CD4-positive, CD25-positive, alpha-beta regulatory T cell (primary cell): ENCODE data around the gene SEMA4D. TPM values are rescaled to one million over a fixed set of nuclear protein-coding genes. Genes with fewer than 3 reads are reported as not detected.

Experiments
- ATAC-seq, 2 donors: fragments of 150-1000 bp; cut with Tn5 transposase; one replicate each; pipeline ENCODE4 v1.10.0; 2021; ENCODE audit warnings: low read depth in 2 of 2, moderate number of reproducible peaks in 2 of 2, moderate library complexity in 1 of 2
- DNase-seq, 3 donors: peaks; one replicate each; pipeline versions ENCODE4 v3.0.0 to v3.0.0-alpha.2; 2012 to 2022; ENCODE audit warnings: mixed read lengths in 1 of 3
- H3K27ac ChIP-seq: one replicate; pipeline ENCODE4 v1.7.0; 2013; ENCODE audit warnings: mild to moderate bottlenecking, low read length; ENCODE audit not compliant: insufficient read depth, poor library complexity, severe bottlenecking
- H3K27me3 ChIP-seq: one replicate; pipeline ENCODE4 v1.7.0; 2013; ENCODE audit warnings: low read length; ENCODE audit not compliant: control insufficient read depth, insufficient read depth
- H3K36me3 ChIP-seq: one replicate; pipeline ENCODE4 v1.7.0; 2013; ENCODE audit warnings: mild to moderate bottlenecking, low read length, moderate library complexity; ENCODE audit not compliant: control insufficient read depth, insufficient read depth
- H3K4me1 ChIP-seq: 2 replicates; pipeline ENCODE4 v1.7.0; 2013; ENCODE audit warnings: mild to moderate bottlenecking, low read length; ENCODE audit not compliant: insufficient read depth, control insufficient read depth, poor library complexity, severe bottlenecking
- H3K4me3 ChIP-seq: one replicate; pipeline ENCODE4 v1.7.0; 2013; ENCODE audit warnings: low read depth, mild to moderate bottlenecking, low read length, moderate library complexity
- H3K9me3 ChIP-seq, 2 experiments: 1 replicate in 1 of 2; 2 replicates in 1 of 2; pipeline ENCODE4 v1.7.0; 2013; ENCODE audit warnings: low read length in 2 of 2, mild to moderate bottlenecking in 1 of 2, moderate library complexity in 1 of 2; ENCODE audit not compliant: control insufficient read depth in 2 of 2
- H3K27ac Mint-ChIP-seq, 3 donors: one replicate each; pipeline ENCODE4 v1.8.0; 2020 to 2022; ENCODE audit warnings: mild to moderate bottlenecking in 3 of 3, mixed read lengths in 3 of 3, moderate library complexity in 2 of 3
- H3K27me3 Mint-ChIP-seq: one replicate; pipeline ENCODE4 v1.8.0; 2022; ENCODE audit warnings: mild to moderate bottlenecking, mixed read lengths
- H3K36me3 Mint-ChIP-seq: one replicate; pipeline ENCODE4 v1.8.0; 2020; ENCODE audit warnings: mixed read lengths
- H3K4me1 Mint-ChIP-seq, 4 donors: one replicate each; pipeline ENCODE4 v1.8.0; 2020 to 2022; ENCODE audit warnings: mixed read lengths in 4 of 4, mild to moderate bottlenecking in 1 of 4
- H3K4me3 Mint-ChIP-seq, 4 donors: one replicate each; pipeline ENCODE4 v1.8.0; 2020 to 2022; ENCODE audit warnings: mild to moderate bottlenecking in 4 of 4, mixed read lengths in 4 of 4, moderate library complexity in 3 of 4
- H3K9me3 Mint-ChIP-seq, 7 donors: one replicate each; pipeline ENCODE4 v1.8.0; 2020 to 2022; ENCODE audit warnings: mixed read lengths in 7 of 7, mild to moderate bottlenecking in 3 of 7, moderate library complexity in 2 of 7
- polyA plus RNA-seq, 4 donors: library from polyadenylated mRNA; unstranded; fragments of 300-500 nt; fragmentation: Illumina TruSeq; gene quantifications; one replicate each; pipeline ENCODE4 v1.2.3, GENCODE V29; 2021
- total RNA-seq: library from RNA; stranded (reverse); gene quantifications from one replicate; pipeline ENCODE4 v1.2.3, GENCODE V29; 2022

SEMA4D gene
- total and polyA plus RNA-seq, 5 donors from 2014 or later, result 67.5 to 480 (median 90.5) TPM

DNA sequence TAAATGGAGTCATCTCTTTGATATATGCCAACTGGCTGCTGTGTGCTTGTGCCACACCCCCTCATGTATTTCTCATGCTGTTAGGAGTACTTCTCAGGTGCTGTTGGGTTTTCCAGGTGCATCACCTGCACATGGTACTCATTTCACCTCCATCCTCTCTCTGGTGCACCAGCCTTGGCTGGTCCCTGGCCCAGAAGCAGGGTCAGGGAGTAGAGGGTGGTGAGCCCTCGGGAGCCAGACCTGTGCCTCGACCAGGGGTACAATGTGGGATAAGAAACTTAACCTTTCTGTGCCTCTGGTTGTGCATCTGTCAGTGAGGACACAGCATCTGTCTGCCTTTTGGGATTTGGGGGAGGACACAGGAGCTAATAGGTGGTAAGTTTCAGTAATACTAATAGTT is 141.1 kb downstream of the SEMA4D start:
- no peaks in the 10 kb centered on the region for H3K9me3 Mint-ChIP-seq
- DNase-seq (no peak), ATAC-seq (no peak)
- H3K4me3 Mint-ChIP-seq, result no peak overlapping the region
- peak overlapping the region; percentile 36 to 79 (median 78) for H3K27ac Mint-ChIP-seq
- peaks cover 59% of the 10 kb centered on the region for H3K36me3 Mint-ChIP-seq
- Histone ChIP-seq H3K27me3 (no peaks in the 10 kb centered on the region), H3K36me3 (peaks cover 96% of the 10 kb centered on the region), H3K27ac (no peak overlapping the region), H3K4me3 (no peak overlapping the region), H3K4me1 (peaks cover 14% of the 10 kb centered on the region), H3K9me3 (no peaks in the 10 kb centered on the region)
- H3K4me1 Mint-ChIP-seq, result peaks cover 5 to 33% (median 22%) of the 10 kb centered on the region in 4 donors
- H3K27me3 Mint-ChIP-seq, result no peaks in the 10 kb centered on the region

DNA sequence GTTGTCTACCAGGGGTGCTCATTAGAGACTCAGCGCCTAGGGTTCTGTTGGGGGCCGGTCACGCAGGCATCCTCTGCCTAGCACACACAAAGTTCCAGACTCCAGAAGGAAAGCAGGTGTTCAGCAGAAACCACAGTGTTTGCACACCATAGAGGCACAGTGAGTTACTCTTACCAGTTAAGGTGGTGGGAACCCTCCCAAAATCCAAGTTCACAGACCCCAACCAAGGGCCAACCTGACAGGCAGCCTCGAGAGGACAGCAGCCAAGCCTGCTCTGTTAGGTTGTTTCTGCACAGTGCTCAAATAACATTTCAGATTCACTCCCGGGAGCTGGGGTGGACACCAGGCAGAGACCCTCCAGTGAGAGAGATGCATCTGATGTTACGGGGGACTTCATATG is 143.4 kb downstream of the SEMA4D start:
- DNase-seq (no peak), ATAC-seq (no peak)
- peaks cover 97% of the 10 kb centered on the region for H3K36me3 ChIP-seq
- Mint-ChIP-seq H3K4me3 (no peak overlapping the region), H3K4me1 (peaks cover 5 to 39% (median 26%) of the 10 kb centered on the region in 4 donors), H3K27me3 (no peaks in the 10 kb centered on the region), H3K36me3 (peaks cover 66% of the 10 kb centered on the region), H3K9me3 (no peaks in the 10 kb centered on the region), H3K27ac (peak overlapping the region in 2 of 3 donors; percentile 76 to 88)
- H3K9me3 ChIP-seq, result no peaks in the 10 kb centered on the region
- H3K4me3 ChIP-seq, result no peak overlapping the region
- no peak overlapping the region for H3K27ac ChIP-seq
- peaks cover 19% of the 10 kb centered on the region for H3K4me1 ChIP-seq
- H3K27me3 ChIP-seq, result no peaks in the 10 kb centered on the region

DNA sequence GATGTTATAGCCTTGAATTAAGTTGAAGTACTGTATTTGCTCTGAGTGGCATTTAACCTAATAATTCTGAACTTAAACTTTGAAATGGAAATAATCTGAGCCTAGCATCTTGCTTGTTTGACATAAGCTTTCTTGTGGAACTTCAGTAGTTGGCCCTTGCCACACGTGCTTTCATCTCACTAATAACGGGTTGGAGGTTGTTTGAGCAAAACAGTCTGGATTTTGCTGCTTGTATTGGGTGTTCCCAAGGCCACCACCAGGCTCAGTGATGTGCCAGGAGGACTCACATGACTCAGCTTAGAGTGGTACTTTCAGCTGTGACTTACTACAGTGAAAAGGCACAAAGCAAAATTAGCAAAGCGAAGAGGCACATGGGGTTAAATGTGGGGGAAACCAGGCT is 143.9 kb downstream of the SEMA4D start:
- ATAC-seq, result no peak
- no peaks in the 10 kb centered on the region for H3K27me3 Mint-ChIP-seq
- no peak overlapping the region for H3K4me3 ChIP-seq
- peaks cover 5 to 40% (median 26%) of the 10 kb centered on the region in 4 donors for H3K4me1 Mint-ChIP-seq
- H3K27ac ChIP-seq, result no peak overlapping the region
- H3K4me1 ChIP-seq, result peaks cover 19% of the 10 kb centered on the region
- no peaks in the 10 kb centered on the region for H3K27me3 ChIP-seq
- no peak overlapping the region for H3K4me3 Mint-ChIP-seq
- H3K27ac Mint-ChIP-seq, result peak overlapping the region in 2 of 3 donors; percentile 88 to 91
- DNase-seq, result no peak
- peaks cover 97% of the 10 kb centered on the region for H3K36me3 ChIP-seq
- H3K36me3 Mint-ChIP-seq, result peaks cover 68% of the 10 kb centered on the region
- H3K9me3 ChIP-seq, result no peaks in the 10 kb centered on the region
- no peaks in the 10 kb centered on the region for H3K9me3 Mint-ChIP-seq

DNA sequence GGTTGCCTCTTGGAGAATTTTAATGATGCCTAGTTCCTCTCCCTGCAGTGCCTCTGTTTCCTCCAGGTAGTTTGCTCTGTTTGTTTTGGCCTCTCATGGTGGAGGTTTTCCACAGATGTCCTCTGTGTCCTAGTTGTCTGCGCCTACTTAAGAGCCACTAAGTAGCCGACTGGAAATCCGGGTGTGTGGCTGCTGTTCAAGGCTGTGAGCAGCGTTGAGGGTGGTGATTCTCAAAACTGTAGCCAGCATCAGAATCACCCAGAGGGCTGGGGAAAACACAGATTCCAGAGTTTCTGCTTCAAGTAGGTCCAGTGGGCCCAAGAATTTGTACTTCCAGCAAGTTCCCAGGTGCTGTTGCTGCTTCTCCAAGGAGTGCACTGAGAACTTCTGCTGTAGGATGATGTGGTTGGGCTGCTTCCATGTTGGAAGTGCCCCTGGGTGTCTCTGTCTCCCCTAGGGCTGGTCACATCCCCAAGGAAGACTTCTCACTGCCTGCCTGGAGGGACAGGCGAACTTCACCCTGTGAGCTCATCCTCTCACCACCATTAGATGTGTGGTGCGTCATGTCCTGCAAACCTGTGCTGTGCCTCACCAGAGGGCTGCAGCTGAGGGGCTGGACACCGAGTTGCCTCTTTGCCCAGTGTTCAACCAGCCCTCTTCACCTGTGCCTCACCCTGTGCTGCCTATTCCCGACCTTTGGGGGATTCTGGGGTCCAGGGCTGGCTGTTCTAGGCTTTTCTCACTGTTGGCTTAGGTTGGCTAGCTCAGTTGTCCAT is 144.9 kb downstream of the SEMA4D start:
- H3K27me3 Mint-ChIP-seq, result no peaks in the 10 kb centered on the region
- Histone ChIP-seq H3K36me3 (peaks cover 97% of the 10 kb centered on the region), H3K27me3 (no peaks in the 10 kb centered on the region), H3K4me1 (peaks cover 19% of the 10 kb centered on the region), H3K9me3 (no peaks in the 10 kb centered on the region), H3K4me3 (no peak overlapping the region), H3K27ac (no peak overlapping the region)
- peaks cover 5 to 40% (median 26%) of the 10 kb centered on the region in 4 donors for H3K4me1 Mint-ChIP-seq
- peak overlapping the region in 1 of 4 donors; percentile 2 for H3K4me3 Mint-ChIP-seq
- H3K36me3 Mint-ChIP-seq, result peaks cover 69% of the 10 kb centered on the region
- H3K27ac Mint-ChIP-seq, result peak overlapping the region; percentile 88 to 91 (median 90)
- ATAC-seq, result no peak
- DNase-seq, result no peak
- no peaks in the 10 kb centered on the region for H3K9me3 Mint-ChIP-seq

DNA sequence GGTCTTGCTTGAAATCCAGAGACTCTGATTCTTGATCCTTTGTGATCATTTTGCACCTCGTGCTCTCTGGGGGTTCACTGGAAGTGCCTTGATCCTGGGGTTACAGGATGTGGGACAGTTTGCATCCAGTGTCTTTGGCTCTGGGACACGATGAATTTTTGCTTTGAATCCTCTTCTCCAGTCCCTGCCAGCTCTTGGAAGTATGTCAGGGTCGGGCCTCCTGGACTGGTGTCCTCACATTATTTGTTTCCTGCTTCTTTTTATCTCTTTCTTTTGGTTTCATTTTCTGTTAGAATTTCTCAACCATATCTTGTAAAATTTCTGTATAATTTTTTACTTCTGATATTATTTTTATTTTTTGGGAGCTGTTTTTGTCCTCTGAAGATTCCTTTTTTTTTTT is 145.5 kb downstream of the SEMA4D start:
- no peaks in the 10 kb centered on the region for H3K27me3 Mint-ChIP-seq
- H3K36me3 ChIP-seq, result peaks cover 97% of the 10 kb centered on the region
- peaks cover 68% of the 10 kb centered on the region for H3K36me3 Mint-ChIP-seq
- H3K27ac ChIP-seq, result peak overlapping the region; percentile 44
- no peak for ATAC-seq
- H3K27ac Mint-ChIP-seq, result peak overlapping the region; percentile 40 to 90 (median 88)
- DNase-seq, result peak in 1 of 3 donors; percentile 35
- no peaks in the 10 kb centered on the region for H3K9me3 ChIP-seq
- peaks cover 5 to 40% (median 25%) of the 10 kb centered on the region in 4 donors for H3K4me1 Mint-ChIP-seq
- peaks cover 19% of the 10 kb centered on the region for H3K4me1 ChIP-seq
- H3K27me3 ChIP-seq, result no peaks in the 10 kb centered on the region
- peak overlapping the region; percentile 51 for H3K4me3 ChIP-seq
- no peaks in the 10 kb centered on the region for H3K9me3 Mint-ChIP-seq
- peak overlapping the region in 2 of 4 donors; percentile 2 to 66 for H3K4me3 Mint-ChIP-seq

DNA sequence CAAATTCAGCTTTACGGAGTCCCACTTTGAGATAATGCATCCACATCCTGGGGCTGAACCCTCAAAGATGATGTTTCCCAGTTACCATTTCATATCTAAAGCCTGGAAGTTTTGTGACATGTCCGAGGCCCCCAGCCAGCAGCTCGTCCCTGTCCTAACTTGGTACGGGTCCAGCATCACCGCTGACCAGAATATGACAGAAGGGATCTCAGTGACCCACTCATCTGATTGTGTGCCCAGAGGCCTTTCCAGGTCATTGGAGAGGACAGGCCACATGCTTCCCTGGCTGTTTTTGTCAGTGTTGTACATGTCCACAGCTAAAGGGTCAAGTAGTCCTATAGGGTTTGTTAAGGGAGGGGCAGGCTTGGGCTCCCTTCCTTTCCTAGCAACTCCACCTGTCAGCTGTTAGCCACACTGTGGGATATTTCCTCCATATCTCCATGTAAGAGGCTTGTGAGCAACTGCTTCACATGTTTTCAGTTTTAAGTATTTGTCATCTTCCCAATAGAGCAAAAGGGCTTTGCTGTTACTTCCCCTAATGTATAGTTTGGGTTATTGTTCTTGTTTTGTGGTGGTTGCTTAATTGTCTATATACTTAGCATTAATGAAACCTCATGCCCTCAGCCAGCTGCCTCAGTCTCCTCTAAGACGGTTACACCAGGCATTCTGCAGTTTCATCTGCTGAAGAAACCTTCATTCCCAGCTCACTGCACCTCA is 146.2 kb downstream of the SEMA4D start:
- Histone ChIP-seq H3K27me3 (no peaks in the 10 kb centered on the region), H3K36me3 (peaks cover 96% of the 10 kb centered on the region), H3K4me3 (peak overlapping the region; percentile 51), H3K4me1 (peaks cover 19% of the 10 kb centered on the region), H3K9me3 (no peaks in the 10 kb centered on the region), H3K27ac (peak overlapping the region; percentile 44)
- no peak for DNase-seq
- Mint-ChIP-seq H3K9me3 (no peaks in the 10 kb centered on the region), H3K4me1 (peaks cover 5 to 39% (median 23%) of the 10 kb centered on the region in 4 donors), H3K27me3 (no peaks in the 10 kb centered on the region), H3K36me3 (peaks cover 72% of the 10 kb centered on the region), H3K27ac (peak overlapping the region; percentile 5 to 88 (median 83)), H3K4me3 (peak overlapping the region in 1 of 4 donors; percentile 38)
- no peak for ATAC-seq

DNA sequence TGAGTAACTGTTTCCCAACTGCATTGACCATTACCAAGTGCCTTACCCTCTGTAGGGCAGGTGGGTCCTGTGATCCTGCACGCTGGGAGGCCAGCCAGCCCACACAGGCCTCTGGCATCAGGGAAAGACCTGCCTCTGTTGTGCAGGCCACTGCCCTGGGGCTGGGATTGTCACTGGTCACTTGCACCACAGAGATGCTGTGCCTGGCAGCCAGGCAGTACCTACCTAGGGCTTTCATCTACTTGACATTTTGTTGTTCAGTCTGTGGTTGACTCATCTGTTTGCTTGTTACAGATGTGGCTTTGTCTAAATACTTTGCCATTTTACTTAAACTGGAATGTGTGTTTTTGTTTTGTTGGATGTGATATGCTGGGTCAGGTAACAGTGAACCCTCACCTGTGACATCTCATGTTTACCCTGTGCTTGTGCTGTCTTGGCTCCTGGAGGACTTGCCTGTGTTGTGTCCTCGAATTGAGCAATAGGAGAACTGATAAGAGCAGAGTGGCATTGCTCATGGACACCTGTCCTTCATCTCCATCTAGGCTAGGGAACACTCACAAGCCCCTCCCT is 146.8 kb downstream of the SEMA4D start:
- H3K27me3 Mint-ChIP-seq, result no peaks in the 10 kb centered on the region
- DNase-seq (no peak), ATAC-seq (no peak)
- Histone ChIP-seq H3K9me3 (no peaks in the 10 kb centered on the region), H3K36me3 (peaks cover 96% of the 10 kb centered on the region), H3K4me3 (no peak overlapping the region), H3K27ac (no peak overlapping the region), H3K4me1 (peaks cover 19% of the 10 kb centered on the region), H3K27me3 (no peaks in the 10 kb centered on the region)
- no peaks in the 10 kb centered on the region for H3K9me3 Mint-ChIP-seq
- peaks cover 5 to 34% (median 22%) of the 10 kb centered on the region in 4 donors for H3K4me1 Mint-ChIP-seq
- no peak overlapping the region for H3K4me3 Mint-ChIP-seq
- H3K36me3 Mint-ChIP-seq, result peaks cover 70% of the 10 kb centered on the region
- peak overlapping the region in 1 of 3 donors; percentile 56 for H3K27ac Mint-ChIP-seq
